Activated B cell treated with CpG ODN at 0.5 μM for 24 hours (primary cell): ENCODE results near the gene CNOT2. TPM values are rescaled to one million over a fixed set of nuclear protein-coding genes. Genes with fewer than 3 reads are reported as not detected.

Source experiments
- ATAC-seq: fragments of 200-7000 bp; cut with Tn5 transposase; one replicate; pipeline ENCODE4 v1.10.0; 2021; ENCODE audit warnings: low read depth, mild to moderate bottlenecking, moderate library complexity
- CTCF ChIA-PET: fragments of 350-600 bp; sonication (Branson Sonifier 250); formaldehyde crosslinking; loops from one replicate; lab custom pipeline; 2021; ENCODE audit warnings: antibody characterized with exemption; lab: Charles Lee
- POLR2A ChIA-PET: fragments of 350-600 bp; sonication (Branson Sonifier 250); formaldehyde crosslinking; loops from one replicate; lab custom pipeline; 2021; ENCODE audit warnings: antibody characterized with exemption; lab: Charles Lee
- DNase-seq: peaks from one replicate; pipeline ENCODE4 v3.0.0; 2022
- H3K27ac Mint-ChIP-seq: one replicate; pipeline ENCODE4 v1.8.0; 2020; ENCODE audit warnings: mixed read lengths
- H3K27me3 Mint-ChIP-seq: one replicate; pipeline ENCODE4 v1.8.0; 2021; ENCODE audit warnings: mixed read lengths
- H3K36me3 Mint-ChIP-seq: one replicate; pipeline ENCODE4 v1.8.0; 2021; ENCODE audit warnings: low read depth, mixed read lengths
- H3K4me1 Mint-ChIP-seq: one replicate; pipeline ENCODE4 v1.8.0; 2021; ENCODE audit warnings: mixed read lengths
- H3K4me3 Mint-ChIP-seq: one replicate; pipeline ENCODE4 v1.8.0; 2020; ENCODE audit warnings: mild to moderate bottlenecking, mixed read lengths
- H3K9me3 Mint-ChIP-seq: one replicate; pipeline ENCODE4 v1.8.0; 2020; ENCODE audit warnings: mixed read lengths
- intact Hi-C: fragments of 100-400 bp; cut with micrococcal nuclease; formaldehyde crosslinking; loops from one replicate; pipeline ENCODE4 v1.15.1; 2024
- total RNA-seq: library from RNA; stranded (reverse); gene quantifications from 2 replicates; pipeline ENCODE4 v1.2.3, GENCODE V29; 2022
- TF ChIP-seq, protein P1 (sequence below): fragments of 200-600 bp; IDR thresholded peaks from one replicate; pipeline ENCODE4 v1.8.0; 2022; ENCODE audit warnings: antibody characterized with exemption, mild to moderate bottlenecking

The CNOT2 gene
- total RNA-seq, 1 donor from 2014 or later: 98.1 TPM

GRCh38 chr12:70255311-70255710 lies 12.1 kb downstream of the CNOT2 start:
- ChIA-PET CTCF (no interaction called here), POLR2A (no interaction called here)
- Mint-ChIP-seq H3K27me3 (no peaks in the 10 kb centered on the region), H3K27ac (no peak overlapping the region), H3K4me1 (peaks cover 59% of the 10 kb centered on the region), H3K36me3 (peaks cover 7% of the 10 kb centered on the region), H3K9me3 (no peaks in the 10 kb centered on the region), H3K4me3 (no peak overlapping the region)
- intact Hi-C loops: loop anchor here (5.0 kb wide), 1 partner anchor 112 kb away; the partner anchor contains the start of gene KCNMB4
- TF ChIP-seq, protein P1, sequence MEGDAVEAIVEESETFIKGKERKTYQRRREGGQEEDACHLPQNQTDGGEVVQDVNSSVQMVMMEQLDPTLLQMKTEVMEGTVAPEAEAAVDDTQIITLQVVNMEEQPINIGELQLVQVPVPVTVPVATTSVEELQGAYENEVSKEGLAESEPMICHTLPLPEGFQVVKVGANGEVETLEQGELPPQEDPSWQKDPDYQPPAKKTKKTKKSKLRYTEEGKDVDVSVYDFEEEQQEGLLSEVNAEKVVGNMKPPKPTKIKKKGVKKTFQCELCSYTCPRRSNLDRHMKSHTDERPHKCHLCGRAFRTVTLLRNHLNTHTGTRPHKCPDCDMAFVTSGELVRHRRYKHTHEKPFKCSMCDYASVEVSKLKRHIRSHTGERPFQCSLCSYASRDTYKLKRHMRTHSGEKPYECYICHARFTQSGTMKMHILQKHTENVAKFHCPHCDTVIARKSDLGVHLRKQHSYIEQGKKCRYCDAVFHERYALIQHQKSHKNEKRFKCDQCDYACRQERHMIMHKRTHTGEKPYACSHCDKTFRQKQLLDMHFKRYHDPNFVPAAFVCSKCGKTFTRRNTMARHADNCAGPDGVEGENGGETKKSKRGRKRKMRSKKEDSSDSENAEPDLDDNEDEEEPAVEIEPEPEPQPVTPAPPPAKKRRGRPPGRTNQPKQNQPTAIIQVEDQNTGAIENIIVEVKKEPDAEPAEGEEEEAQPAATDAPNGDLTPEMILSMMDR: no peak
- DNase-seq (no peak), ATAC-seq (no peak)

GRCh38 chr12:70258605-70259403 lies 15.6 kb downstream of the CNOT2 start:
- POLR2A ChIA-PET: no interaction called here

DNA sequence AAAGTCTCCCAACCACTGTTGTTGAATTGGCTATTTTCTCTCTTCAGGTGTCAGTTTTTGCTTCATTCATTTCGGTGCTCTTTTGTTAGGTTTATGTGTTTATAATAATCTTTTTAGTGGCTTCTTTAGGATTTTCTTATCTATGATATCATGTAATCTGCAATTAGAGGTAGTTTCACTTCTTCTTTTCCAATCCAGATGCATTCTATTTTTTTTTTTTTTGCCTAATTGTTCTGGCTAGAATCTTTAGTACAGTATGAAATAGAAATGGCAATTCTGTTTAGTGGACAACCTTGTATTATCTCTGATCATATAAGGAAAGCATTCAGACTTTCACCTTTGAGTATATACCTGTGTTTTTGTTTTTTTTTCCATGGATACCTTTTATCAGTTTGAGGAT lies 17.4 kb downstream of the CNOT2 start:
- TF ChIP-seq, protein P1: no peak
- Mint-ChIP-seq H3K9me3 (no peaks in the 10 kb centered on the region), H3K36me3 (peaks cover 9% of the 10 kb centered on the region), H3K27me3 (no peaks in the 10 kb centered on the region), H3K4me3 (peak overlapping the region; percentile 53), H3K27ac (peak overlapping the region; percentile 77), H3K4me1 (peaks cover 65% of the 10 kb centered on the region)
- intact Hi-C loops: loop anchor here (1.0 to 2.0 kb wide), 2 partner anchors 17 to 18 kb away; partner anchors contain the start of gene CNOT2
- ATAC-seq (peak; percentile 54), DNase-seq (no peak)
- CTCF ChIA-PET: no interaction called here
- POLR2A ChIA-PET: no interaction called here

More at GRCh38 chr12:70258605-70259403, 15.6 kb downstream of the CNOT2 start:
- intact Hi-C loops: loop anchor here (5.0 kb wide), 1 partner anchor 108 kb away; the partner anchor contains the start of gene KCNMB4
- Mint-ChIP-seq H3K4me1 (peaks cover 64% of the 10 kb centered on the region), H3K27ac (peak overlapping the region; percentile 3), H3K27me3 (no peaks in the 10 kb centered on the region), H3K36me3 (peaks cover 9% of the 10 kb centered on the region), H3K4me3 (no peak overlapping the region), H3K9me3 (no peaks in the 10 kb centered on the region)
- TF ChIP-seq, protein P1: no peak
- no peak for DNase-seq
- CTCF ChIA-PET: no interaction called here
- no peak for ATAC-seq

- Mint-ChIP-seq H3K27me3 (no peaks in the 10 kb centered on the region), H3K9me3 (no peaks in the 10 kb centered on the region), H3K4me1 (peaks cover 79% of the 10 kb centered on the region), H3K27ac (no peak overlapping the region), H3K36me3 (peaks cover 16% of the 10 kb centered on the region), H3K4me3 (no peak overlapping the region)
- TF ChIP-seq, protein P1: no peak
- CTCF ChIA-PET: no interaction called here
- intact Hi-C loops: no loop called here
- DNase-seq: no peak
- no peak for ATAC-seq
- POLR2A ChIA-PET: no interaction called here
These were observed 21.0 kb downstream of the CNOT2 start for GRCh38 chr12:70264067-70264867.

DNA sequence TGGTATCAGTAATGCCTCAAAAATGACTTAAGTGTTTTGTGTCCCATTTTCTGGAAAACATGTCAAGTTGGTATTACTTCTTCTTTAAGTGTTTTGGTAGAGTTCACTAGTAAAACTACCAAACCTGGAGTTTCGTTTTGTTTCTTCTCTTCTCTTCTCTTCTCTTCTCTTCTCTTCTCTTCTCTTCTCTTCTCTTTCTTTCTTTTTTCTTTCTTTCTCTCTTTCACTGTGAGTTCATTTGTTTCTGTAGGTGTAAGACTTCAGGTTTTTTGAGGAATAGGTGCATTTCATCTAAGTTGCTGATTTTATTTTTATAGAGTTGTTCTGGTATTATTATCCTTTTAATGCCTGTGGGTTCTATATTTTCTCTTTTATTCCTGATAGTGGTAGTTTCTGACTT lies 21.9 kb downstream of the CNOT2 start:
- Mint-ChIP-seq H3K4me3 (no peak overlapping the region), H3K9me3 (no peaks in the 10 kb centered on the region), H3K27me3 (no peaks in the 10 kb centered on the region), H3K27ac (no peak overlapping the region), H3K4me1 (peaks cover 80% of the 10 kb centered on the region), H3K36me3 (peaks cover 16% of the 10 kb centered on the region)
- no peak for DNase-seq
- TF ChIP-seq, protein P1: no peak
- ChIA-PET POLR2A (no interaction called here), CTCF (no interaction called here)
- ATAC-seq: no peak
- intact Hi-C loops: no loop called here
